ENCODE measurements around the gene RNF125. TPM values are rescaled to one million over a fixed set of nuclear protein-coding genes. Genes with fewer than 3 reads are reported as not detected.

The RNF125 gene
- total and polyA plus RNA-seq, 8 donors: 1.1 to 50.2 (median 3.0) TPM; not detected in 1

DNA sequence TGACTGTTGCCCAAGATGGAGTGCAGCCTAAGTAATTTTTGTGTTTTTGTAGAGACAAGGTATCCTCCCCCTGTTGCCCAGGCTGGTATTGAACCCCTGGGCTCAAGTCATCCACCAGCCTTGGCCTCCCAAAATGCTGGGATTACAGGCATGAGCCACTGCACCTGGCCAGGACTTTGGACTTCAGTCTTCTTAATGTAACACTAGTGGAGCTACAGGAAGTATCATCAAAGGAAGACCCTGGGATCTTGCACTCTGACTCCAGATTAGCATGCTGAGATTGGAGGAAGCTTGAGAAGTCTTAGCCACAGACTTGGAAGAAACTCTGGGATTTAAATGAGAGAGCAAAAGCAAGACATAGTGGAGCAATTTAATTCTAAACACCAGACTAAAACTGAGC, 37.8 kb upstream of the RNF125 start:
- no peak overlapping the region for H3K27ac ChIP-seq
- H3K4me1 ChIP-seq: peaks cover 0 to 10% (median 8%) of the 10 kb centered on the region in 4 donors
- no peak for DNase-seq
- peaks cover 6 to 13% (median 10%) of the 10 kb centered on the region in 4 donors for H3K9me3 ChIP-seq
- no peak overlapping the region for H3K4me3 ChIP-seq
- no peaks in the 10 kb centered on the region for H3K36me3 ChIP-seq
- TF ChIP-seq POLR2AphosphoS5 (IDR thresholded peaks at IDR 0.05) (no peak), EP300 (IDR thresholded peaks at IDR 0.05) (no peak), POLR2A (IDR thresholded peaks at IDR 0.05) (no peak)
- TF ChIP-seq, protein P1, sequence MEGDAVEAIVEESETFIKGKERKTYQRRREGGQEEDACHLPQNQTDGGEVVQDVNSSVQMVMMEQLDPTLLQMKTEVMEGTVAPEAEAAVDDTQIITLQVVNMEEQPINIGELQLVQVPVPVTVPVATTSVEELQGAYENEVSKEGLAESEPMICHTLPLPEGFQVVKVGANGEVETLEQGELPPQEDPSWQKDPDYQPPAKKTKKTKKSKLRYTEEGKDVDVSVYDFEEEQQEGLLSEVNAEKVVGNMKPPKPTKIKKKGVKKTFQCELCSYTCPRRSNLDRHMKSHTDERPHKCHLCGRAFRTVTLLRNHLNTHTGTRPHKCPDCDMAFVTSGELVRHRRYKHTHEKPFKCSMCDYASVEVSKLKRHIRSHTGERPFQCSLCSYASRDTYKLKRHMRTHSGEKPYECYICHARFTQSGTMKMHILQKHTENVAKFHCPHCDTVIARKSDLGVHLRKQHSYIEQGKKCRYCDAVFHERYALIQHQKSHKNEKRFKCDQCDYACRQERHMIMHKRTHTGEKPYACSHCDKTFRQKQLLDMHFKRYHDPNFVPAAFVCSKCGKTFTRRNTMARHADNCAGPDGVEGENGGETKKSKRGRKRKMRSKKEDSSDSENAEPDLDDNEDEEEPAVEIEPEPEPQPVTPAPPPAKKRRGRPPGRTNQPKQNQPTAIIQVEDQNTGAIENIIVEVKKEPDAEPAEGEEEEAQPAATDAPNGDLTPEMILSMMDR (IDR thresholded peaks at IDR 0.05): no peak
- intact Hi-C loops (cut with DNase I; ENCODE audit: low total_unique reads): no loop called here
- H3K27me3 ChIP-seq: no peaks in the 10 kb centered on the region

DNA sequence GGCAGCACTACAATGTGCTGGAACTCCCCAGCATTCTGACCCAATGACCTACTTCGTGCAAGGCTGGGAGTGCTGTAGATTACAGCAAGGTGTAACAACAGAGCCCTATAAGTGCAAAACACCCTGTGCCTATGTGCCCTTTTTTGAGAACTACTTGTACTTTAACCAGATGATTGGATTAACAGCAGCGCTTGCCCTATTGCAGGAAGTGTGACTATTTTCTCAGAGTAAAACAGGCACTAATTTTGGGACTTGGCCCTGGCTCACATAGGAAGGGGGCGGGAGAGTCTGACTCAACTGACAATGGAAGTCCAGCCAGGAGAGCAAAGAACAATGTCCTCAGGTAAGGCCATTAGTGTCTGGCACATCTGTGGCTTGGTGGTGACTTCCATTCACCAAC, 35.6 kb upstream of the RNF125 start:
- Histone ChIP-seq H3K4me3 (no peak overlapping the region), H3K9me3 (peaks cover 6 to 11% (median 8%) of the 10 kb centered on the region in 4 donors), H3K27me3 (no peaks in the 10 kb centered on the region), H3K27ac (peak overlapping the region in 3 of 5 donors; percentile 5 to 54 (median 27)), H3K36me3 (no peaks in the 10 kb centered on the region), H3K4me1 (peaks cover 6 to 19% (median 9%) of the 10 kb centered on the region in 4 donors)
- peak; percentile 23 to 28 for DNase-seq
- WGBS, 5 donors: 50 to 64% (median 55%) methylated on average over 3 of the region's 3 CpGs
- TF ChIP-seq POLR2AphosphoS5 (IDR thresholded peaks at IDR 0.05) (peak in 1 of 3 donors; percentile 37), EP300 (IDR thresholded peaks at IDR 0.05) (no peak)
- intact Hi-C loops (cut with DNase I; ENCODE audit: low total_unique reads): no loop called here

DNA sequence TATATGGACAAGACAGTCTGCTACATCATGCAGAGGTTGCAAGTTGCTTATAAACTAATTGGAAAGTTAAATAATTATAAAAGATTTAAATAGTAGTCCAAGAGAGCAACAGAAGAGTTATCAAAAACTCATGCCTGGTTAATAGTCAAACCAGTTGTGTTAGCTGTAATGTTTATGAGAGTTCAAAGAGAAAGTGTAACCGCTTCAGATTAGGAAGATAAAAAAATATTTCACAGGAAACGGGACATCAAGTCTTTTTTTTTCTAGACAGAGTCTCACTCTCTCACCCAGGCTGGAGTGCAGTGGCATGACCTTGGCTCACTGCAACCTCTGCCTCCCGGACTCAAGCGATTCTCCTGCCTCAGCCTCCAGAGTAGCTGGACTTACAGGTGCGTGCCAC, 34.6 kb upstream of the RNF125 start:
- Histone ChIP-seq H3K9me3 (peaks cover 0 to 1% (median 0%) of the 10 kb centered on the region in 4 donors), H3K27me3 (no peaks in the 10 kb centered on the region), H3K27ac (peak overlapping the region in 1 of 5 donors; percentile 6), H3K4me1 (peaks cover 6 to 19% (median 9%) of the 10 kb centered on the region in 4 donors), H3K4me3 (no peak overlapping the region), H3K36me3 (no peaks in the 10 kb centered on the region)
- DNase-seq: no peak
- TF ChIP-seq POLR2A (IDR thresholded peaks at IDR 0.05) (no peak), POLR2AphosphoS5 (IDR thresholded peaks at IDR 0.05) (no peak), EP300 (IDR thresholded peaks at IDR 0.05) (no peak)
- TF ChIP-seq, protein P1 (IDR thresholded peaks at IDR 0.05): no peak
- 53 to 68% (median 59%) methylated on average over 5 of the region's 5 CpGs for WGBS, 5 donors
- intact Hi-C loops (cut with DNase I; ENCODE audit: low total_unique reads): no loop called here

DNA sequence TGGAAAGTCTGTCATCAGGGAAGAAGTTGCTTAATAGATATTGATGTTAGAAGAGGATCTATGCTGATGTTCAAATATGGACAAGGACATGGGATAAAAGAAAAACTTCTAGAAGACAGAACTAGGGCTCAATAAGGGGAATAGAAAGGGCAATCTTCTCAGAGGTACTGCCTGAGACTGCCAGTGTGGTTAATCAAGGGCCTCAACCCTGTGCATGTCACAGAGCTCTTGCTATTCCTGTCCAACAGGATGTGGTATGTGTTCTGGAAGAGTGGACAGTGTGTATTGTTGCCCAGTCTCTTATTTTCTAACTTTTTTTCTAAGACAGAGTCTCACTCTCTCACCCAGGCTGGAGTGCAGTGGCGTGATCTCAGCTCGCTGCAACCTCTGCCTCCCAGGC, 27.8 kb upstream of the RNF125 start:
- no peak overlapping the region for H3K27ac ChIP-seq
- no peaks in the 10 kb centered on the region for H3K36me3 ChIP-seq
- TF ChIP-seq POLR2A (IDR thresholded peaks at IDR 0.05): no peak
- TF ChIP-seq, protein P1 (IDR thresholded peaks at IDR 0.05): no peak
- no peak for TF ChIP-seq EP300 (IDR thresholded peaks at IDR 0.05)
- intact Hi-C loops (cut with DNase I; ENCODE audit: low total_unique reads): no loop called here
- DNase-seq: no peak
- no peak overlapping the region for H3K4me3 ChIP-seq
- WGBS, 5 donors: 84 to 95% (median 86%) methylated on average over 2 of the region's 2 CpGs
- no peaks in the 10 kb centered on the region for H3K9me3 ChIP-seq
- no peaks in the 10 kb centered on the region for H3K27me3 ChIP-seq
- H3K4me1 ChIP-seq: peaks cover 0 to 12% (median 3%) of the 10 kb centered on the region in 4 donors

DNA sequence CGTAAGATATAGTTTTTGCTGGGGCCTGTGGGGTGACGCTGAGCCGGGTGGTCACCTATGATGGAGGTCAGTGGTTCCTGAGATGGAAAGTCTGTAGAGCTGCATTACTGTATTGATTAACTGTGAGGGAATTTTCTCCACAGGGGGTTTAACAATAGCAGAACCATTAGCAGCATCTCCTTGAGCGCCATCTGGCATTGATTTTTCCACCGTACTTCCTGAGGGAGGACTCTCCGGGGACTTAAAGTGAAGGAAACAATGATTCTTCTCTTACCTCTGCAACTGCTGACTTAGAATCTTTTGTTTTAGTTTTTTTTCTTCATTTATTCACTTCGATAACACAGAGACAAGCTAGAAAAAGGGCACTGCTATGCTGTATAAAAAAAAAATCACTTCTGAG, 22.6 kb upstream of the RNF125 start:
- TF ChIP-seq POLR2A (IDR thresholded peaks at IDR 0.05) (no peak), EP300 (IDR thresholded peaks at IDR 0.05) (no peak)
- TF ChIP-seq, protein P1 (IDR thresholded peaks at IDR 0.05): no peak
- Histone ChIP-seq H3K36me3 (no peaks in the 10 kb centered on the region), H3K4me3 (no peak overlapping the region), H3K9me3 (no peaks in the 10 kb centered on the region), H3K27ac (no peak overlapping the region), H3K4me1 (peaks cover 0 to 4% (median 0%) of the 10 kb centered on the region in 4 donors), H3K27me3 (no peaks in the 10 kb centered on the region)
- 77 to 90% (median 86%) methylated on average over 7 of the region's 7 CpGs for WGBS, 5 donors
- no peak for DNase-seq
- intact Hi-C loops (cut with DNase I; ENCODE audit: low total_unique reads): no loop called here

All from stomach (tissue), 9 donors.